ENCODE results near the gene FCRL5.

GRCh38 chr1:157539568-157539967, 12.7 kb downstream of the FCRL5 start:
- TF ChIP-seq CTCF (IDR thresholded peaks at IDR 0.05; ENCODE audit: insufficient read depth, low read depth, low read length) = no peak
- TF ChIP-seq EZH2 (IDR thresholded peaks at IDR 0.05; ENCODE audit: insufficient read depth, low read length) = no peak
